Measurements from ENCODE around the gene ADAM20. TPM values are rescaled to one million over a fixed set of nuclear protein-coding genes. Genes with fewer than 3 reads are reported as not detected.

ADAM20 gene
- 0.94 and 1.9 TPM in 2 replicates for total RNA-seq (2021)
- percentile 37 among the genes with signal in this experiment for Bru-seq, nascent RNA
- percentile 88 among the genes with signal in this experiment for BruChase-seq, experiment 1, labeled RNA remaining after a 2-hour chase
- percentile 55 among the genes with signal in this experiment for BruChase-seq, experiment 2, labeled RNA remaining after a 6-hour chase
- long read RNA-seq, result 0 reads

DNA sequence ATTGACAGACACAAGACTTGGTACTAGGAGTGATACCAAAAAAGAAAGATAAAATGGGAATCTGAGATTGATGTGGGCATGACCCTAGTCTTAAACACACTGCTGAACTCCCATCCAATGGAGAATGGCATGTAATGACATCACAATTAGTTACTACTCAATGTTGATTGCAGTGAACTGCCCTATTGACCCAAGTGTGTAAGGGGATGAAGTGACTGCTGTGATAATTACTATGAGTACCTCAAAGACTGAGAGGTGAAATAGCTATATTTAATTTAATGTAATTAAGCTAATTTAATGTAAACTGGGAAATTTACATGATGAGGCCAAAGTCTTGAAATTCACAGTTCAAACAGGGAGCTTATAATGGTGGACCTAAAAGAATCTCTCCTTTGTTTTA lies at the start of gene ADAM20:
Gene ADAM20, minus strand, starts transcription at position 101 of the 400 bp plus-strand sequence. CDS start 10,247 bp downstream, outside the sequence.
- Histone ChIP-seq H3K27ac (no peak within 1 kb of the TSS), H3K9me3 (ENCODE audit: insufficient read depth, low read depth) (peaks cover 4% of the 10 kb centered on the region), H3K4me3 (no peak within 1 kb of the TSS), H3K36me3 (ENCODE audit: low read depth) (no peaks in the 10 kb centered on the region), H3K79me2 (ENCODE audit: low read depth) (no peaks in the 10 kb centered on the region), H3K27me3 (ENCODE audit: insufficient read depth, low read depth) (no peaks in the 10 kb centered on the region), H3K4me2 (no peak within 1 kb of the TSS), H2AFZ (no peak within 1 kb of the TSS), H3F3A (ENCODE audit: insufficient read depth, low read depth) (no peaks in the 10 kb centered on the region), H3K4me1 (replicated peaks; ENCODE audit: insufficient read depth) (no peaks in the 10 kb centered on the region), H3K9me2 (ENCODE audit: insufficient read depth) (no peaks in the 10 kb centered on the region), H4K20me1 (ENCODE audit: insufficient read depth) (no peaks in the 10 kb centered on the region)
- no peak for TF ChIP-seq EZH2 (IDR thresholded peaks at IDR 0.05; ENCODE audit: low read depth)
- TF ChIP-seq, protein P1, sequence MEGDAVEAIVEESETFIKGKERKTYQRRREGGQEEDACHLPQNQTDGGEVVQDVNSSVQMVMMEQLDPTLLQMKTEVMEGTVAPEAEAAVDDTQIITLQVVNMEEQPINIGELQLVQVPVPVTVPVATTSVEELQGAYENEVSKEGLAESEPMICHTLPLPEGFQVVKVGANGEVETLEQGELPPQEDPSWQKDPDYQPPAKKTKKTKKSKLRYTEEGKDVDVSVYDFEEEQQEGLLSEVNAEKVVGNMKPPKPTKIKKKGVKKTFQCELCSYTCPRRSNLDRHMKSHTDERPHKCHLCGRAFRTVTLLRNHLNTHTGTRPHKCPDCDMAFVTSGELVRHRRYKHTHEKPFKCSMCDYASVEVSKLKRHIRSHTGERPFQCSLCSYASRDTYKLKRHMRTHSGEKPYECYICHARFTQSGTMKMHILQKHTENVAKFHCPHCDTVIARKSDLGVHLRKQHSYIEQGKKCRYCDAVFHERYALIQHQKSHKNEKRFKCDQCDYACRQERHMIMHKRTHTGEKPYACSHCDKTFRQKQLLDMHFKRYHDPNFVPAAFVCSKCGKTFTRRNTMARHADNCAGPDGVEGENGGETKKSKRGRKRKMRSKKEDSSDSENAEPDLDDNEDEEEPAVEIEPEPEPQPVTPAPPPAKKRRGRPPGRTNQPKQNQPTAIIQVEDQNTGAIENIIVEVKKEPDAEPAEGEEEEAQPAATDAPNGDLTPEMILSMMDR (conservative IDR thresholded peaks at IDR 0.05), result no peak
- no peak for DNase-seq
- POLR2A ChIA-PET (ENCODE audit: unreplicated experiment), result interaction anchor here (0.6 kb wide), 1 partner anchor 93 kb away, joined by 3 read pairs; no protein-coding TSS in a partner anchor
- BruUV-seq (replicated peaks), result no TSS peak
- intact Hi-C loops (cut with micrococcal nuclease; ENCODE audit: unreplicated experiment), result no loop called here
- CTCF ChIA-PET, result no interaction called here

DNA sequence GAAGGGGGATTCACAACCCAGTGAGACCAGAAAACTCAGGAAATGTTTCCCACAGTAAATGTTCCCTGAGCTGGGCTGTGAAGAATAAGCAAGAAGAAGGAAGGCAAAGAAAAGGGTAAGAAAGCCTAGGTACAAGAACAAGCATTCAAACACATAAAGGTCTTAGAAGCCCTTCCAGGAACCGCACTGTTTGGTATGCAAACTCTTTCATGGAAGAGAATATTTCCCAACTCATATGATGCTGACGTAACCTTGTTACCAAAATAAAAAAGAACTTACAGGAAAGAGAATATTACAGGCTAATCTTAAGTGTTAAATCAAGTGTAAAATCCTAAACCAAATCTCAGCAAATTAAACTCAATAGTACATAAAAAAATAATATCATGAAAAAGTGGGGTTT lies 42.1 kb upstream of the ADAM20 start:
- H3K79me2 ChIP-seq (ENCODE audit: low read depth), result no peaks in the 10 kb centered on the region
- no peaks in the 10 kb centered on the region for H3F3A ChIP-seq (ENCODE audit: insufficient read depth, low read depth)
- no peak overlapping the region for H3K4me3 ChIP-seq
- POLR2A ChIA-PET (ENCODE audit: unreplicated experiment), result no interaction called here
- CTCF ChIA-PET, result no interaction called here
- no peak overlapping the region for H3K27ac ChIP-seq
- BruUV-seq (replicated peaks), result no TSS peak
- intact Hi-C loops (cut with micrococcal nuclease; ENCODE audit: unreplicated experiment), result no loop called here
- no peak for DNase-seq
- no peaks in the 10 kb centered on the region for H3K4me1 ChIP-seq (replicated peaks; ENCODE audit: insufficient read depth)
- H3K4me2 ChIP-seq, result no peak overlapping the region
- H3K27me3 ChIP-seq (ENCODE audit: insufficient read depth, low read depth), result no peaks in the 10 kb centered on the region
- H2AFZ ChIP-seq, result no peak overlapping the region
- no peaks in the 10 kb centered on the region; the same call in 1 of the 2 replicates for H3K9me2 ChIP-seq (ENCODE audit: insufficient read depth)
- TF ChIP-seq, protein P1 (conservative IDR thresholded peaks at IDR 0.05), result no peak
- TF ChIP-seq EZH2 (IDR thresholded peaks at IDR 0.05; ENCODE audit: low read depth), result no peak
- H3K36me3 ChIP-seq (ENCODE audit: low read depth), result 0 out of 2 replicates have a peak, but pooled peaks cover 8% of the 10 kb centered on the region
- no peaks in the 10 kb centered on the region for H4K20me1 ChIP-seq (ENCODE audit: insufficient read depth)
- H3K9me3 ChIP-seq (ENCODE audit: insufficient read depth, low read depth), result no peaks in the 10 kb centered on the region

DNA sequence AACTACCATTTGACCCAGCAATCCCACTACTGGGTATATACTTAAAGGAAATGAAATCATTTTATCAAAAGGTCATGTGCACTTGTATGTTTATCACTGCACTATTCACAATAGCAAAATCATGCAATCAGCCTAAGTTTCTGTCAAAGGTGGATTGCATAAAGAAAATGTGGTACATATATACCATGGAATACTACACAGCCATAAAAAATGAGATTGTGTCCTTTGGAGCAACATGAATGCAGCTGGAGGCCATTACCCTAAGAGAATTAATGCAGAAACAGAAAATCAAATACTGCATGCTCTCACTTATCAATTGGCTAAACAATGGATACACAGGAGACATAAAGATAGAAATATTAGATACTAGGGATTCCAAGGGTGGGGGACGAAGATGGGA lies 38.2 kb upstream of the ADAM20 start:
- POLR2A ChIA-PET (ENCODE audit: unreplicated experiment), result no interaction called here
- no peaks in the 10 kb centered on the region for H3K9me3 ChIP-seq (ENCODE audit: insufficient read depth, low read depth)
- no peak overlapping the region for H3K4me2 ChIP-seq
- no peak overlapping the region for H2AFZ ChIP-seq
- no peaks in the 10 kb centered on the region for H3K79me2 ChIP-seq (ENCODE audit: low read depth)
- H3K27me3 ChIP-seq (ENCODE audit: insufficient read depth, low read depth), result no peaks in the 10 kb centered on the region
- CTCF ChIA-PET, result no interaction called here
- H3K27ac ChIP-seq, result no peak overlapping the region
- H3K4me3 ChIP-seq, result no peak overlapping the region
- no peaks in the 10 kb centered on the region for H3K36me3 ChIP-seq (ENCODE audit: low read depth)
- no peak for DNase-seq
- BruUV-seq (replicated peaks), result no TSS peak
- H3K9me2 ChIP-seq (ENCODE audit: insufficient read depth), result no peaks in the 10 kb centered on the region; the same call in 1 of the 2 replicates
- no peaks in the 10 kb centered on the region for H3F3A ChIP-seq (ENCODE audit: insufficient read depth, low read depth)
- peaks cover 4% of the 10 kb centered on the region; the same call in 1 of the 2 replicates for H4K20me1 ChIP-seq (ENCODE audit: insufficient read depth)
- TF ChIP-seq, protein P1 (conservative IDR thresholded peaks at IDR 0.05), result no peak
- no peak for TF ChIP-seq EZH2 (IDR thresholded peaks at IDR 0.05; ENCODE audit: low read depth)
- no peaks in the 10 kb centered on the region for H3K4me1 ChIP-seq (replicated peaks; ENCODE audit: insufficient read depth)
- intact Hi-C loops (cut with micrococcal nuclease; ENCODE audit: unreplicated experiment), result no loop called here
